Right ventricle myocardium superior (tissue), 1 donor: Measurements from ENCODE around the gene DOP1B. TPM values are rescaled to one million over a fixed set of nuclear protein-coding genes. Genes with fewer than 3 reads are reported as not detected.
A peak's percentile ranks its signal among the peaks of the same experiment; 100 is the strongest.

Experiments used
- ATAC-seq: fragments of 200-7000 bp; cut with Tn5 transposase; one replicate; pipeline ENCODE4 v1.9.1; 2020; ENCODE audit warnings: mild to moderate bottlenecking; ENCODE audit not compliant: poor library complexity
- DNase-seq: peaks from one replicate; pipeline ENCODE4 v3.0.0-alpha.2; 2020
- intact Hi-C: fragments of 100-400 bp; cut with DNase I; formaldehyde crosslinking; loops from one replicate; pipeline ENCODE4 v1.11.2; 2022
- long read RNA-seq: library from polyadenylated mRNA; unstranded; transcript quantifications from one replicate; pipeline ENCODE4 v2.0.0, GENCODE V29; 2021
- total RNA-seq: library from RNA; stranded (reverse); fragmentation: NEBNext Ultra II Directional; extraction: Animal tissue kit (Norgen Biotek cat#: 25700); gene quantifications from one replicate; pipeline ENCODE4 v1.2.1, GENCODE V29; 2021
- donor health status: DM: no; HTN: yes; CAD: no; lungs with severe emphysema.

The DOP1B gene, protein sequence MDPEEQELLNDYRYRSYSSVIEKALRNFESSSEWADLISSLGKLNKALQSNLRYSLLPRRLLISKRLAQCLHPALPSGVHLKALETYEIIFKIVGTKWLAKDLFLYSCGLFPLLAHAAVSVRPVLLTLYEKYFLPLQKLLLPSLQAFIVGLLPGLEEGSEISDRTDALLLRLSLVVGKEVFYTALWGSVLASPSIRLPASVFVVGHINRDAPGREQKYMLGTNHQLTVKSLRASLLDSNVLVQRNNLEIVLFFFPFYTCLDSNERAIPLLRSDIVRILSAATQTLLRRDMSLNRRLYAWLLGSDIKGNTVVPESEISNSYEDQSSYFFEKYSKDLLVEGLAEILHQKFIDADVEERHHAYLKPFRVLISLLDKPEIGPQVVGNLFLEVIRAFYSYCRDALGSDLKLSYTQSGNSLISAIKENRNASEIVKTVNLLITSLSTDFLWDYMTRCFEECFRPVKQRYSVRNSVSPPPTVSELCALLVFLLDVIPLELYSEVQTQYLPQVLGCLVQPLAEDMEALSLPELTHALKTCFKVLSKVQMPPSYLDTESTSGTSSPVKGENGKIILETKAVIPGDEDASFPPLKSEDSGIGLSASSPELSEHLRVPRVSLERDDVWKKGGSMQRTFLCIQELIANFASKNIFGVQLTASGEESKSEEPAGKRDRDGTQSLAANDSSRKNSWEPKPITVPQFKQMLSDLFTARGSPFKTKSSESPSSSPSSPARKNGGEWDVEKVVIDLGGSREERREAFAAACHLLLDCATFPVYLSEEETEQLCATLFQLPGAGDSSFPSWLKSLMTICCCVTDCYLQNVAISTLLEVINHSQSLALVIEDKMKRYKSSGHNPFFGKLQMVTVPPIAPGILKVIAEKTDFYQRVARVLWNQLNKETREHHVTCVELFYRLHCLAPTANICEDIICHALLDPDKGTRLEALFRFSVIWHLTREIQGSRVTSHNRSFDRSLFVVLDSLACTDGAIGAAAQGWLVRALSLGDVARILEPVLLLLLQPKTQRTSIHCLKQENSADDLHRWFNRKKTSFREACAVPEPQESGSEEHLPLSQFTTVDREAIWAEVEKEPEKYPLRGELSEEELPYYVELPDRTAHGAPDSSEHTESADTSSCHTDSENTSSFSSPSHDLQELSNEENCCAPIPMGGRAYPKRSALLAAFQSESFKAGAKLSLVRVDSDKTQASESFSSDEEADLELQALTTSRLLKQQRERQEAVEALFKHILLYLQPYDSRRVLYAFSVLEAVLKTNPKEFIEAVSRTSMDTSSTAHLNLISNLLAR (N-terminal part only)
- total RNA-seq = 14.1 TPM
- long read RNA-seq, partial matches to known transcripts = 15 of 17 reads
- long read RNA-seq, other reads (novel, unspliced or antisense) = 2 of 17 reads

DNA sequence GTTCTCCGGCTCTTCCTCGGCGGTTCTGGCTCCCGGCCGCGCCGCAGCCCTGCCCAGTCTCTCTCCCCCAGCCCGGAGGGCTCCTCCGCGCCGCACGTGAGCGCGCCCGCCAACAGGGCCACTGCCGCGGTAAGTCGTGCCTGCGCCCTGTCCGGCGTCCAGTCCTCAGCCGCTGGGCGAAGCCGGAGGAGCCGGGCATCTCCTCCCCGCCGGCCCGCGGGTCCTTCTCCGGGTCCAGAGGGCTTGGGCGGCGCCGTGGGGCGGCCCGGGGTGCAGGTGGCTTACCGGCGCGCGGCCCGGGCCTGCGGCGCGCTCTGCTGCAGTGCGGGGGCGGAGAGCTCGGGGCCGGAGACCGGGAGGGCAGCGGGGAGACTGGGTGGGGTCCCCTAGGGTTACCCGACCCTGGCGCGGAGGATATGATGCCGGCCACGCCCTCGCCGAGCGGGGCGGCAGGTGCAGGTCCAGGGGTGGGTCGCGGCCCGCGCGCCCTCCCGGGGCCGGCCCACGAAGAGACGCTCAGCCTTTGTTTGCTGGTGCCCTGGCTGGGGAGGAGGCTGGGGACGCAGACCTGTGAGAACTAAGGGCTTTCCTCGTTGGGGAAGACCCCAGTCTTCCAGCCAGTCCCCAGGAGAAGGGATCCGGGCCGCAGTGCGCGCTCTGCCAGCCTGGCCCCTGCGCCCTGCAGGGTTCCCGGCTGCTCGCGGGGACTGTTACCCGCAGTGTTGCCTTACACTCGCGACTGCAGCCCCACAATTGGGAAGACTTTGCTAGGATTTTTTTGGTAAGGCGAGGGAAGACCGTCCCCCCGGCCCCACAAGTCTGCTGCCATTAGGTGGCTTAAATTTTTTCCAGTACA is at the start of gene DOP1B:
Gene DOP1B (plus strand): TSS at position 10 of the 856 bp plus-strand sequence. CDS start 7,910 bp downstream, outside the sequence.
- peak; percentile 20 for ATAC-seq
- intact Hi-C loops = no loop called here

DNA sequence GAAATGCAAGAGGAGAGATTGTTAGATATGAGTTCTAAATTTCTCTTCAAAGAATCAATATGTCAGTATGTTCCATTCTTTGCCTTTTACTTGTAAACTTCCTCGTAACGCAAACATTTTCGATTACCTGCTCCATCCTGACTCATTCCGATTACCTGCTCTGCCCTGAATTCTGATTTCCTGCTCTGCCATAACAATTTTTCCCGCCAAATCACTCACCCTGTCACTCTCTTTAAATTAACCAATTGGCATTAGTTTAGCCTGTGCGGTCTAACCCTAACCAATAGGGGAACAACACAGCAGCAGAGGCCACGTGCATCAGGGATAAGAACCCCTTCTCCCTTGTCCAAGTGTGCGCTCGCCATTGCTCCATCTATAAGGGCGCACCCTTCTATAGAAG is 46.8 kb upstream of the DOP1B start:
- intact Hi-C loops = no loop called here
- DNase-seq (no peak), ATAC-seq (no peak)

More for the DNA sequence above, at the start of gene DOP1B:
- DNase-seq = no peak

DNA sequence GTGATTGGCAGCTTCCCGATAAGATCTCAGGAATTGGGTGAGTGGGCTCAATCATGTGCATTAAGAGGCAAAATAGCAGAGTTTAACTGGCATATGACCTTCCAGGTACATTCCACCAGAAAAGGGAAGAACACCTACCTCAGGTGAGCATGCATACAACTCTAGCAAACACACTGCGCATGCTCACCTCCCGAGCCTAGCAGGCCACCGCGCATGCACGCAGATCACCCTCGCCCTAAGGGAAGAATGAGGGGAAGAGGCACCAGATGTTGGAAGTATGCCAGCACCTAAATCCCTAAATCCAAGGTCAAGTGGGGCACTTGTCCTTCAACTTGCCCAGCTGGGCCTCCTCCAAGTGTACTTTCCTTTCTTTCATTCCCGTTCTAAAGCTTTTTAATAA is 45.4 kb upstream of the DOP1B start:
- no peak for DNase-seq
- intact Hi-C loops = no loop called here

GRCh38 chr21:36113647-36114428 is 42.8 kb upstream of the DOP1B start:
- intact Hi-C loops = no loop called here
- ATAC-seq (peak; percentile 26), DNase-seq (no peak)

More for the DNA sequence above, 45.4 kb upstream of the DOP1B start:
- no peak for ATAC-seq

DNA sequence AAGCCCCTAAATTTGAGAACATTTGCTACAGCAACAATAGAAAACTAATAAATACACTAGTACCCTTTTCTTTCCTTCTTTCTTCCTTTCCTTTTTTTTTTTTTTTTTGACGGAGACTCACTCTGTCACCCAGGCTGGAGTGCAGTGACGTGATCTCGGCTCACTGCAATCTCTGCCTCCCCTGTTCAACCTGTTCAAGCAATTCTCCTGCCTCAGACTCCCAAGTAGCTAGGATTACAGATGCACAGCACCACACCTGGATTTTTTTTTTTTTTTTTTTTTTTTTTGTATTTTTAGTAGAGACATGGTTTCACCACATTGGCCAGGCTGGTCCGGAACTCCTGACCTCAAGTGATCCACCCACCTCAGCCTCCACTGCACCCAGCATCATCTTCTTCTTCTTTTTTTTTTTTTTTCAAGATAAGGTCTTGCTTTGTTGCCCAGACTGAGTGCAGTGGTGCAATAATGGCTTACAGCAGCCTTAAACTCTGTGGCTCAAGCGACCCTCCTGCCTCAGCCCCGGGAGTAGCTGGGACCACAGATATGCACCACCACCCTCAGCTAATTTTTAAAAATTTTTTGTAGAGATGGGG is 41.4 kb upstream of the DOP1B start:
- ATAC-seq (no peak), DNase-seq (no peak)
- intact Hi-C loops = no loop called here

- DNase-seq = no peak
- intact Hi-C loops = no loop called here
- ATAC-seq = no peak
Observed at GRCh38 chr21:36117286-36117741, 39.3 kb upstream of the DOP1B start.

- DNase-seq = peak; percentile 64
- intact Hi-C loops = no loop called here
- peak; percentile 70 for ATAC-seq
Observed at GRCh38 chr21:36120304-36120888, 36.2 kb upstream of the DOP1B start.

DNA sequence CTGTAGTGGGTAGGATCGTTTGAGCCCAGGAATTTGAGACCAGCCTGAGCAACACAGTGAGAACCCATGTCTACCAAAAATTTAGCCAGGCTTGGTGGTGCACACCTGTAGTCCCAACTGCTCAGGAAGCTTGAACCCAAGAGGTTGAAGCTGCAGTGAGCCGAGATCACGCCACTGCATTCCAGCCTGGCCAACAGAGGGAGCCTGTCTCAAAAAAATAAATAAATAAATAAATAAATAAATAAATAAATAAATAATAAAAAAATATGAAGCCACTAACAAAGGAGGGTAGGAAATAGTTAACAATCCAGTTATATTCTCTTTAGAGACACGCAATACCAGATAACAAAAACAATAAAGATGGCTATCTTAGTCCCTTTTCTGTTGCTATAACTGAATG is 33.6 kb upstream of the DOP1B start:
- ATAC-seq (no peak), DNase-seq (no peak)
- intact Hi-C loops = no loop called here

DNA sequence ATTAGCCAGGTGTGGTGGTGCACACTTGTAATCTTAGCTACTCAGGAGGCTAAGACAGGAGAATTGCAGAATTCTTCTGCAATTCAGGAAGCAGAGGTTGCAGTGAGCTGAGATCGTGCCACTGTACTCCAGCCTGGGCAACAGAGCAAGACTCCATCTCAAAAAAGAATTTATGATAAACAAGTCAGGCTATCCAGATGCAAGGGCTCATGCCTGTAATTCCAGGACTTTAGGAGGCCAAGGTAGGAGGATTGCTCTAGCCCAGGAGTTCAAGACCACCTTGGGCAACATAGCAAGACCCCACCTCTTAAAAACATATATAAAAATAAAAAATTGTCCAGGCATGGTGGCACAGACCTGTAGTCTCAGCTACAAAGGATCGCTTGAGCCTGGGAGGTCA is 32.2 kb upstream of the DOP1B start:
- DNase-seq (no peak), ATAC-seq (no peak)
- intact Hi-C loops = no loop called here

DNA sequence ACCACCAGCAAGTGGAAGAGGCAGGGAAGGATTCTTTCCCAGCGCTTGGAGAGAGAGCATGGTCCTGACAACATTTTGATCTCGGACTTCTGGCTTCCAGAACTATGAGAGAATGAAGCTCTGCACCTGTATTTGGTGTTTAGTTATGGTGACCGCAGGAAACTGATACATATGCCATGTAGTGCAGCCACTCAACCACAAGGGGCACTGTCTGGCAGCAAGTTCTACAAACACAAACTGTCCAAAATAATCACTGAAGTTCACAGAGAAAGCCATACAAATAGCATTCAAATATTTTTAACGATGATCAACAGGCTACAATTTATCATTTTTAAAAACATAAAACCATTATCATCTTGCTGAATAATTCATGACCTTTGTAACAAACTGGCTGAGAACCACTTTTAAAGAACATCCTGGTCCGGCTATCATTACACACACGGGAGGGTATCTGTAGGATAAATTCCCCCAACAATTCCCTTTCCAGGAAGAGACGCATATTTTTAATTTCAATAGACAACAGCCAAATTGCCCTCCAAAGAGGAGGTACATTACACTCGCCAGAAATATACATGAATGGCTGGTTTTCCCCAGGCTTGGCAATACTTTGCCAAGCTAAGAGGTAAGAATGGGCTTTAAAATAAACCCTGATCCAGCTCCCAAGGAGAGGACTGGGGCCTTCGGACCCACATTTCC is 31.0 kb upstream of the DOP1B start:
- DNase-seq (peak; percentile 57), ATAC-seq (peak; percentile 40)
- intact Hi-C loops = no loop called here

GRCh38 chr21:36126208-36126565 is 30.4 kb upstream of the DOP1B start:
- no peak for DNase-seq
- intact Hi-C loops = no loop called here
- ATAC-seq = no peak

DNA sequence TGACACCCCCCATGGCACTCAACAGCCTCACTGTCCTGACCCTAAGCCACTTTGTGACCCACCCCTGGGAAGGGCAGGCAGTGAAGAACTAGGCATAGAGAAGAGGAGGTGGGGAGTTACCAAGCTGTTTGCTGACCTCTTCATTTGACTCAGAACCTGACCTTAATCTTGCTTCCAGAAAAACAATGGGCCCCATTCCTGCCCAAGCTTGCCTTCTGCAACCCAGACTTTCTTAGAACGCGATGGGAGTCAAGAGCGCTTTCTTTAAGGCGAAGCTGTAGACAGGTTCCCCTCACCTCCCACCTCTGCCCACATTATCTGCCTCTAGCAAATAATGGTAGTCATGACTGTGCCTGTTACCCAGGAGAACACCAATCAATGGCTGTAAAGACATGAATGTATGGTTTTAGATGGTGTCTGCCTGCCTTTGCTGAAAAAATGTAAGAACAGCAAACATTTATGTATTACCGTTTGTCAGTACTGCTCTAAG is 30.0 kb upstream of the DOP1B start:
- DNase-seq (no peak), ATAC-seq (no peak)
- intact Hi-C loops = no loop called here

GRCh38 chr21:36127250-36127904 is 29.2 kb upstream of the DOP1B start:
- intact Hi-C loops = no loop called here
- DNase-seq (no peak), ATAC-seq (no peak)

- DNase-seq (no peak), ATAC-seq (no peak)
- intact Hi-C loops = no loop called here
Observed at GRCh38 chr21:36127977-36128376, 28.6 kb upstream of the DOP1B start.

GRCh38 chr21:36129219-36129618 is 27.4 kb upstream of the DOP1B start:
- intact Hi-C loops = no loop called here
- no peak for DNase-seq
- no peak for ATAC-seq
